SK-N-SH (cell line): ENCODE data around the gene B3GALT6. TPM values are rescaled to one million over a fixed set of nuclear protein-coding genes. Genes with fewer than 3 reads are reported as not detected.

Experiments used
- CTCF ChIA-PET: fragments of 300-600, 350-600 bp; formaldehyde crosslinking; extraction: SDS; loops from one replicate; lab custom pipeline; 2021; lab: Yijun Ruan, JAX
- POLR2A ChIA-PET: fragments of 350-600 bp; sonication (Branson Sonifier 250); formaldehyde crosslinking; extraction: SDS; loops from one replicate; lab custom pipeline; 2020; ENCODE audit warnings: antibody characterized with exemption, inconsistent platforms; lab: Yijun Ruan, JAX
- DNase-seq: peaks from one replicate; pipeline ENCODE4 v3.0.0; 2012
- H2AFZ ChIP-seq: fragments of 200-600 bp; sonication (generic); 2 replicates; pipeline ENCODE4 v1.8.1; 2016; ENCODE audit warnings: antibody characterized with exemption, mild to moderate bottlenecking, low read depth
- H3F3A ChIP-seq: fragments of 200-600 bp; sonication (generic); replicated peaks from 2 replicates; pipeline ENCODE3; 2016; ENCODE audit warnings: antibody characterized with exemption, mild to moderate bottlenecking; ENCODE audit not compliant: insufficient read depth
- H3K27ac ChIP-seq, 2 experiments: fragments of 200-500 bp in 1 of 2; fragments of 200-600 bp in 1 of 2; sonication (Bioruptor generic) in 1 of 2; sonication (generic), shearing (Covaris generic) in 1 of 2; 2 replicates each; pipeline versions ENCODE4 v1.5.1 to v1.6.1; 2014 to 2016; ENCODE audit warnings: low read depth in 2 of 2, inconsistent platforms in 1 of 2, low read length in 1 of 2, mild to moderate bottlenecking in 1 of 2, mixed read lengths in 1 of 2
- H3K27me3 ChIP-seq: fragments of 200-600 bp; sonication (generic), shearing (Covaris generic); 2 replicates; pipeline ENCODE4 v1.6.1; 2016; ENCODE audit warnings: mixed run types; ENCODE audit not compliant: insufficient read depth
- H3K36me3 ChIP-seq, 2 experiments: fragments of 200-500 bp in 1 of 2; fragments of 200-600 bp in 1 of 2; sonication (Bioruptor generic) in 1 of 2; sonication (generic) in 1 of 2; replicated peaks in 1 of 2; 2 replicates each; pipeline versions ENCODE3 to v1.5.1; 2014 to 2016; ENCODE audit warnings: low read length in 1 of 2, mild to moderate bottlenecking in 1 of 2; ENCODE audit not compliant: insufficient read depth in 2 of 2, control insufficient read depth in 1 of 2
- H3K4me1 ChIP-seq, 2 experiments: fragments of 200-500 bp in 1 of 2; fragments of 200-600 bp in 1 of 2; sonication (Bioruptor generic) in 1 of 2; sonication (generic), shearing (Covaris generic) in 1 of 2; 2 replicates each; pipeline versions ENCODE4 v1.5.1 to v1.6.1; 2014 to 2016; ENCODE audit warnings: low read depth in 1 of 2, low read length in 1 of 2, mixed run types in 1 of 2; ENCODE audit not compliant: insufficient read depth in 2 of 2, control insufficient read depth in 1 of 2
- H3K4me2 ChIP-seq: fragments of 200-600 bp; sonication (generic), shearing (Covaris generic); 2 replicates; pipeline ENCODE4 v1.6.1; 2017; ENCODE audit warnings: mixed run types
- H3K4me3 ChIP-seq, 2 experiments: fragments of 200-500 bp in 1 of 2; fragments of 200-600 bp in 1 of 2; sonication (Bioruptor generic) in 1 of 2; sonication (generic), shearing (Covaris generic) in 1 of 2; 2 replicates each; pipeline versions ENCODE4 v1.5.1 to v1.8.1; 2014 to 2016; ENCODE audit warnings: low read depth in 2 of 2, inconsistent platforms in 1 of 2, low read length in 1 of 2, mild to moderate bottlenecking in 1 of 2, mixed read lengths in 1 of 2, moderate library complexity in 1 of 2
- H3K79me2 ChIP-seq: fragments of 200-600 bp; sonication (generic); 2 replicates; pipeline ENCODE4 v1.8.1; 2017; ENCODE audit warnings: mild to moderate bottlenecking; ENCODE audit not compliant: insufficient read depth
- H3K9ac ChIP-seq: fragments of 200-600 bp; sonication (generic); 2 replicates; pipeline ENCODE4 v1.6.1; 2017; ENCODE audit warnings: mixed run types
- H3K9me2 ChIP-seq: fragments of 200-600 bp; sonication (generic); 2 replicates; pipeline ENCODE4 v1.6.1; 2017; ENCODE audit warnings: mixed run types
- H3K9me3 ChIP-seq: fragments of 200-600 bp; sonication (generic); 2 replicates; pipeline ENCODE4 v1.6.1; 2017; ENCODE audit warnings: mixed run types, mild to moderate bottlenecking, moderate library complexity
- H4K20me1 ChIP-seq: fragments of 200-600 bp; sonication (generic); 2 replicates; pipeline ENCODE4 v1.6.1; 2017; ENCODE audit warnings: mild to moderate bottlenecking, mixed run types; ENCODE audit not compliant: insufficient read depth
- EP300 ChIP-seq, 2 experiments: IDR thresholded peaks; 2 replicates each; pipeline versions ENCODE4 v1.4.0 to v1.6.1; 2012; ENCODE audit warnings: borderline replicate concordance in 1 of 2, low read depth in 1 of 2, low read length in 1 of 2
- FOXJ3 ChIP-seq: sonication (generic); formaldehyde crosslinking; IDR thresholded peaks from 2 replicates; pipeline ENCODE4 v1.5.1; 2020; ENCODE audit warnings: mild to moderate bottlenecking, missing genetic modification reagents
- JUND ChIP-seq: IDR thresholded peaks from 2 replicates; pipeline ENCODE4 v1.4.0; 2012
- MAX ChIP-seq: IDR thresholded peaks from 2 replicates; pipeline ENCODE4 v1.4.0; 2012; ENCODE audit warnings: low read depth
- MXI1 ChIP-seq: IDR thresholded peaks from 2 replicates; pipeline ENCODE4 v1.6.1; 2012; ENCODE audit warnings: mild to moderate bottlenecking, low read depth, low read length, improper control_type of control experiment
- NFIC ChIP-seq: IDR thresholded peaks from 2 replicates; pipeline ENCODE4 v1.4.0; 2012; ENCODE audit warnings: borderline replicate concordance
- POLR2AphosphoS5 ChIP-seq: IDR thresholded peaks from 2 replicates; pipeline ENCODE4 v1.6.1; 2012; ENCODE audit warnings: low read depth, low read length
- RAD21 ChIP-seq: IDR thresholded peaks from 2 replicates; pipeline ENCODE4 v1.6.1; 2012; ENCODE audit warnings: mild to moderate bottlenecking, low read length
- REST ChIP-seq: IDR thresholded peaks from 2 replicates; pipeline ENCODE4 v1.6.1; 2012; ENCODE audit warnings: mild to moderate bottlenecking, low read depth, low read length, moderate library complexity
- RFX5 ChIP-seq: IDR thresholded peaks from 2 replicates; pipeline ENCODE4 v1.6.1; 2012; ENCODE audit warnings: mild to moderate bottlenecking, improper control_type of control experiment, low read length
- SIN3A ChIP-seq: IDR thresholded peaks from 2 replicates; pipeline ENCODE4 v1.6.1; 2012; ENCODE audit warnings: low read depth, mild to moderate bottlenecking, low read length, moderate library complexity, borderline replicate concordance
- SMC3 ChIP-seq: IDR thresholded peaks from 2 replicates; pipeline ENCODE4 v1.6.1; 2012; ENCODE audit warnings: low read depth, low read length, improper control_type of control experiment
- USF2 ChIP-seq: fragments of 150-350 bp; IDR thresholded peaks from 2 replicates; pipeline ENCODE4 v1.6.1; 2017; ENCODE audit warnings: antibody characterized with exemption, low read length, low read depth, borderline replicate concordance
- YY1 ChIP-seq: IDR thresholded peaks from 2 replicates; pipeline ENCODE4 v1.4.0; 2012; ENCODE audit warnings: low read depth, mild to moderate bottlenecking
- WGBS: methylation state at CpG from one replicate; pipeline ENCODE4 v1.1.6; 2017; ENCODE audit warnings: low lambda C conversion rate; 5-methylcytosine and 5-hydroxymethylcytosine counted together
- polyA plus RNA-seq, 3 experiments: library from polyadenylated mRNA; depleted of rRNA; stranded (reverse); fragments of >200 nt; gene quantifications; 2 replicates each; pipeline ENCODE4 v1.2.3, GENCODE V29; 2012
- TF ChIP-seq, protein P1 (sequence below): IDR thresholded peaks from 2 replicates; pipeline ENCODE4; 2012
- TF ChIP-seq, protein P2 (sequence below): IDR thresholded peaks from 2 replicates; pipeline ENCODE4 v1.4.0; 2012; ENCODE audit warnings: low read depth, borderline replicate concordance

The B3GALT6 gene
- polyA plus RNA-seq, 1 of the 3 experiments (the other 2 are of a cell fraction), result 38.8 TPM

DNA sequence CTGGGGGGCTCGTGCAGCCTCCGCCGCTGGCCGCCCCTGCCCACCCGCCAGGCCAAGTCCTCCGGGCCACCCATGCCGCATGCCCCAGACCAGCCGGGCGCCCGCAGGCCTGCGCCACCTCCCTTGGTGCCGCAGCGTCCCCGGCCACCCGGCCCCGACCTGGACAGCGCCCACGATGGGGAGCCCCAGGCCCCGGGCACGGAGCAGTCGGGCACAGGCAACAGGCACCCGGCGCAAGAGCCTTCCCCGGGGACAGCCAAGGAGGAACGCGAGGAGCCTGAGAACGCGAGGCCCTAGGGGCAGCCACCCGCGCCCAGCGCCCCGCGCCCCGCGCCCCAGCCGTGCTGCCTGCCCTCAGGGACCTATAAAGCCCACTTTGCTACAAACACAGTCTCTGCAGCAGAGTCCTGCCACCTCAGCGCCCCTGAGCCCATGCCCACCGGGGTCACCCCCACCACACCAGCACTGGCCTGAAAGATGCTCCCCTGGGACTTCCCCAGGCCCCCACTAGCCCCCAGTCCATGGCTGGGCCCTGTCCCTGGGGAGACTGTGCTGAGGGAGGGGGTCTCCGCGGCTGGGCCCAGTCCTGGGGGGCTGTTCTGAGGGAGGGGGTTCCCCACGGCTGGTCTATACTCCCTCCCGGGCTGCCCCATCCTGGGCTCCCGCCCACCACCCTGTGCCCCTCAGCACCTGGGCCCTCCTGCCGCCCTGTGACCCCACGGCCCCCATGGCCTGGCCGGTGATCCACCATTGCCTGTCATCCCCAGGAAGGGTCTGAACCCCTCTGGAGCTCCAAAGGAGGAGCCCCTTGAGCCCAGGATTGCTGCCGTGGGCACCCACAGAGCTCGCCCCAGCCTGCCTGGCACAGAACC, 34.2 kb upstream of the B3GALT6 start:
- 40% methylated on average over 6 of the region's 48 CpGs for WGBS
- no peak overlapping the region for H3K4me3 ChIP-seq
- POLR2A ChIA-PET, result no interaction called here

GRCh38 chr1:1198423-1199140, 33.5 kb upstream of the B3GALT6 start:
- no peak for TF ChIP-seq SIN3A
- TF ChIP-seq REST, result no peak
- no peak for TF ChIP-seq FOXJ3 (CRISPR knock-in tag)
- no peak for TF ChIP-seq MXI1
- TF ChIP-seq, protein P1, sequence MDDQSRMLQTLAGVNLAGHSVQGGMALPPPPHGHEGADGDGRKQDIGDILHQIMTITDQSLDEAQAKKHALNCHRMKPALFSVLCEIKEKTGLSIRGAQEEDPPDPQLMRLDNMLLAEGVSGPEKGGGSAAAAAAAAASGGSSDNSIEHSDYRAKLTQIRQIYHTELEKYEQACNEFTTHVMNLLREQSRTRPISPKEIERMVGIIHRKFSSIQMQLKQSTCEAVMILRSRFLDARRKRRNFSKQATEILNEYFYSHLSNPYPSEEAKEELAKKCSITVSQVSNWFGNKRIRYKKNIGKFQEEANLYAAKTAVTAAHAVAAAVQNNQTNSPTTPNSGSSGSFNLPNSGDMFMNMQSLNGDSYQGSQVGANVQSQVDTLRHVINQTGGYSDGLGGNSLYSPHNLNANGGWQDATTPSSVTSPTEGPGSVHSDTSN, result no peak
- TF ChIP-seq EP300 (IDR thresholded peaks at IDR 0.05; ENCODE audit: borderline replicate concordance in 1 of 2, low read depth in 1 of 2, low read length in 1 of 2), result no peak
- no peak for TF ChIP-seq POLR2AphosphoS5
- no peak for TF ChIP-seq USF2
- TF ChIP-seq SMC3, result no peak
- no peak for TF ChIP-seq RFX5
- TF ChIP-seq, protein P2, sequence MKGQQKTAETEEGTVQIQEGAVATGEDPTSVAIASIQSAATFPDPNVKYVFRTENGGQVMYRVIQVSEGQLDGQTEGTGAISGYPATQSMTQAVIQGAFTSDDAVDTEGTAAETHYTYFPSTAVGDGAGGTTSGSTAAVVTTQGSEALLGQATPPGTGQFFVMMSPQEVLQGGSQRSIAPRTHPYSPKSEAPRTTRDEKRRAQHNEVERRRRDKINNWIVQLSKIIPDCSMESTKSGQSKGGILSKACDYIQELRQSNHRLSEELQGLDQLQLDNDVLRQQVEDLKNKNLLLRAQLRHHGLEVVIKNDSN, result no peak
- TF ChIP-seq YY1, result no peak
- TF ChIP-seq NFIC, result no peak
- POLR2A ChIA-PET, result no interaction called here
- Histone ChIP-seq H3K9ac (no peak overlapping the region), H3F3A (no peaks in the 10 kb centered on the region), H3K27me3 (no peaks in the 10 kb centered on the region), H3K4me3 (no peak overlapping the region), H3K9me2 (no peaks in the 10 kb centered on the region), H3K9me3 (no peaks in the 10 kb centered on the region), H3K4me2 (no peak overlapping the region), H3K36me3 (no peaks in the 10 kb centered on the region), H4K20me1 (no peaks in the 10 kb centered on the region), H2AFZ (no peak overlapping the region), H3K79me2 (no peaks in the 10 kb centered on the region), H3K4me1 (no peaks in the 10 kb centered on the region; a peak in 1 of 4 replicates), H3K27ac (no peak overlapping the region)
- DNase-seq, result peak; percentile 46
- WGBS, result 60% methylated on average over 3 of the region's 23 CpGs
- CTCF ChIA-PET, result interaction anchor here (2.2 kb wide), 1 partner anchor 76 kb away, joined by 5 read pairs; no protein-coding TSS in a partner anchor

More for the DNA sequence above, 34.2 kb upstream of the B3GALT6 start:
- Histone ChIP-seq H3K4me2 (no peak overlapping the region), H3K27me3 (no peaks in the 10 kb centered on the region), H3K9me2 (no peaks in the 10 kb centered on the region), H3F3A (no peaks in the 10 kb centered on the region), H3K36me3 (no peaks in the 10 kb centered on the region), H3K27ac (no peak overlapping the region), H2AFZ (no peak overlapping the region), H3K4me1 (no peaks in the 10 kb centered on the region), H3K9ac (no peak overlapping the region), H4K20me1 (no peaks in the 10 kb centered on the region), H3K9me3 (no peaks in the 10 kb centered on the region), H3K79me2 (no peaks in the 10 kb centered on the region)
- CTCF ChIA-PET, result interaction anchor here (2.2 kb wide), 1 partner anchor 75 kb away, joined by 5 read pairs; no protein-coding TSS in a partner anchor
- TF ChIP-seq MAX (no peak), RFX5 (no peak), JUND (no peak), POLR2AphosphoS5 (no peak), RAD21 (no peak)
- DNase-seq, result peak; percentile 39
